DOHH2 (cell line): ENCODE data around the gene NDUFB11.

Source experiments
- H3F3A ChIP-seq: fragments of 200-600 bp; sonication (generic), shearing (Covaris generic); 2 replicates; pipeline ENCODE4 v1.6.0; 2016; ENCODE audit warnings: antibody characterized with exemption, mild to moderate bottlenecking; ENCODE audit not compliant: control insufficient read depth, insufficient read depth
- H3K27ac ChIP-seq: fragments of 200-600 bp; sonication (generic); 2 replicates; pipeline ENCODE4 v1.5.1; 2014; ENCODE audit warnings: low read depth, mild to moderate bottlenecking, low read length, moderate library complexity
- H3K27me3 ChIP-seq: fragments of 200-600 bp; sonication (generic); 2 replicates; pipeline ENCODE4 v1.6.1; 2014; ENCODE audit warnings: mild to moderate bottlenecking, low read length, mixed read lengths; ENCODE audit not compliant: control insufficient read depth
- H3K36me3 ChIP-seq: fragments of 200-600 bp; sonication (generic); 2 replicates; pipeline ENCODE4 v1.6.1; 2014; ENCODE audit warnings: mild to moderate bottlenecking, low read length, moderate library complexity, mixed read lengths; ENCODE audit not compliant: control insufficient read depth
- H3K4me1 ChIP-seq: fragments of 200-600 bp; sonication (generic); 2 replicates; pipeline ENCODE4 v1.6.1; 2014; ENCODE audit warnings: mild to moderate bottlenecking, low read length, mixed read lengths; ENCODE audit not compliant: control insufficient read depth
- H3K4me2 ChIP-seq: fragments of 200-600 bp; sonication (generic); 2 replicates; pipeline ENCODE4 v1.6.0; 2014; ENCODE audit warnings: mild to moderate bottlenecking, low read length, moderate library complexity
- H3K4me3 ChIP-seq: fragments of 200-600 bp; sonication (generic); 2 replicates; pipeline ENCODE4 v1.5.1; 2014; ENCODE audit warnings: mild to moderate bottlenecking, low read length, mixed read lengths
- H3K79me2 ChIP-seq: fragments of 200-600 bp; sonication (generic); 2 replicates; pipeline ENCODE4 v1.6.1; 2014; ENCODE audit warnings: mild to moderate bottlenecking, low read length, mixed read lengths; ENCODE audit not compliant: control insufficient read depth
- H3K9me2 ChIP-seq: fragments of 200-600 bp; sonication (generic); replicated peaks from 2 replicates; pipeline ENCODE4 v1.6.1; 2014; ENCODE audit warnings: mild to moderate bottlenecking, low read length, mixed read lengths; ENCODE audit not compliant: control insufficient read depth
- H3K9me3 ChIP-seq: fragments of 200-600 bp; sonication (generic); 2 replicates; pipeline ENCODE4 v1.6.1; 2014; ENCODE audit warnings: antibody characterized with exemption, low read length, mixed read lengths; ENCODE audit not compliant: control insufficient read depth, insufficient read depth
- H4K20me1 ChIP-seq: fragments of 200-600 bp; sonication (generic); 2 replicates; pipeline ENCODE4 v1.6.0; 2014; ENCODE audit warnings: low read depth, mild to moderate bottlenecking, antibody characterized with exemption, low read length, moderate library complexity; ENCODE audit not compliant: control insufficient read depth, insufficient read depth
- EZH2phosphoT487 ChIP-seq: fragments of 200-600 bp; sonication (generic); IDR thresholded peaks from 2 replicates; pipeline ENCODE4 v1.6.1; 2017; ENCODE audit warnings: borderline replicate concordance, mild to moderate bottlenecking, antibody characterized with exemption, low read length, moderate library complexity, mixed read lengths
- TF ChIP-seq, protein P1 (sequence below): fragments of 200-600 bp; sonication (generic); IDR thresholded peaks from one replicate; pipeline ENCODE4 v1.5.1; 2014; ENCODE audit warnings: antibody characterized with exemption, mild to moderate bottlenecking, low read depth, low read length; ENCODE audit not compliant: poor library complexity, severe bottlenecking

The NDUFB11 gene

GRCh38 chrX:47191331-47191730 is 46.8 kb upstream of the NDUFB11 start:
- peaks cover 38% of the 10 kb centered on the region for H3K36me3 ChIP-seq
- no peaks in the 10 kb centered on the region for H3K27me3 ChIP-seq
- no peaks in the 10 kb centered on the region for H3K9me2 ChIP-seq
- H3K9me3 ChIP-seq: no peaks in the 10 kb centered on the region
- peak overlapping the region; percentile 96 for H3K27ac ChIP-seq
- H3K4me1 ChIP-seq: peaks cover 38% of the 10 kb centered on the region
- H3K4me2 ChIP-seq: peak overlapping the region; percentile 92
- peaks cover 3% of the 10 kb centered on the region; the same call in 1 of the 2 replicates for H4K20me1 ChIP-seq
- H3F3A ChIP-seq: peaks cover 20% of the 10 kb centered on the region
- peak overlapping the region; percentile 81 for H3K4me3 ChIP-seq
- H3K79me2 ChIP-seq: peaks cover 40% of the 10 kb centered on the region
- TF ChIP-seq, protein P1, sequence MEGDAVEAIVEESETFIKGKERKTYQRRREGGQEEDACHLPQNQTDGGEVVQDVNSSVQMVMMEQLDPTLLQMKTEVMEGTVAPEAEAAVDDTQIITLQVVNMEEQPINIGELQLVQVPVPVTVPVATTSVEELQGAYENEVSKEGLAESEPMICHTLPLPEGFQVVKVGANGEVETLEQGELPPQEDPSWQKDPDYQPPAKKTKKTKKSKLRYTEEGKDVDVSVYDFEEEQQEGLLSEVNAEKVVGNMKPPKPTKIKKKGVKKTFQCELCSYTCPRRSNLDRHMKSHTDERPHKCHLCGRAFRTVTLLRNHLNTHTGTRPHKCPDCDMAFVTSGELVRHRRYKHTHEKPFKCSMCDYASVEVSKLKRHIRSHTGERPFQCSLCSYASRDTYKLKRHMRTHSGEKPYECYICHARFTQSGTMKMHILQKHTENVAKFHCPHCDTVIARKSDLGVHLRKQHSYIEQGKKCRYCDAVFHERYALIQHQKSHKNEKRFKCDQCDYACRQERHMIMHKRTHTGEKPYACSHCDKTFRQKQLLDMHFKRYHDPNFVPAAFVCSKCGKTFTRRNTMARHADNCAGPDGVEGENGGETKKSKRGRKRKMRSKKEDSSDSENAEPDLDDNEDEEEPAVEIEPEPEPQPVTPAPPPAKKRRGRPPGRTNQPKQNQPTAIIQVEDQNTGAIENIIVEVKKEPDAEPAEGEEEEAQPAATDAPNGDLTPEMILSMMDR: no peak
- no peak for TF ChIP-seq EZH2phosphoT487

GRCh38 chrX:47190445-47191269 is 46.2 kb upstream of the NDUFB11 start:
- Histone ChIP-seq H3K27me3 (no peaks in the 10 kb centered on the region), H3K36me3 (peaks cover 38% of the 10 kb centered on the region), H3F3A (peaks cover 20% of the 10 kb centered on the region), H4K20me1 (no peaks in the 10 kb centered on the region), H3K27ac (peak overlapping the region; percentile 96), H3K4me3 (peak overlapping the region; percentile 81), H3K79me2 (peaks cover 33% of the 10 kb centered on the region), H3K9me3 (no peaks in the 10 kb centered on the region), H3K4me2 (peak overlapping the region; percentile 92), H3K4me1 (peaks cover 31% of the 10 kb centered on the region), H3K9me2 (no peaks in the 10 kb centered on the region)
- TF ChIP-seq EZH2phosphoT487: no peak
- TF ChIP-seq, protein P1: no peak

DNA sequence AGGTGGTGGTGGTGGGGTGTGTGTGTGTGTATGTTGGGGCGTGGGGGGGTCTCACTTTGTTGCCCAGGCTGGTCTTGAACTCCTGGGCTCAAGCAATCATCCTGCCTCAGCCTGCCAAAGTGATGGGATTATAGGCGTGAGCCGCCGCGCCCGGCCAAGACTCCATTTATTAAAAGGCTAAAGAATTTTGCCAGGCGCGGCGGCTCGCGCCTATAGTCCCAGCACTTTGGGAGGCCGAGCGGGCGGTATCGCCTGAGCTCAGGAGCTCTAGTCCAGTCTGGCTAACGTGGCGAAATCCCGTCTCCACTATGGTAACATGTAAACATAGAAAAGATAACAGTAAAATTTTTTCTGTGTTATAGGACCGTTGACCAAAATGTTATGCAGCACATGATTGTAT is 45.4 kb upstream of the NDUFB11 start:
- Histone ChIP-seq H3K4me1 (peaks cover 25% of the 10 kb centered on the region), H4K20me1 (no peaks in the 10 kb centered on the region), H3K79me2 (peaks cover 26% of the 10 kb centered on the region), H3F3A (peaks cover 20% of the 10 kb centered on the region), H3K27me3 (no peaks in the 10 kb centered on the region), H3K9me2 (no peaks in the 10 kb centered on the region), H3K27ac (no peak overlapping the region), H3K4me2 (peak overlapping the region; percentile 92), H3K4me3 (no peak overlapping the region), H3K9me3 (no peaks in the 10 kb centered on the region), H3K36me3 (peaks cover 37% of the 10 kb centered on the region)
- TF ChIP-seq, protein P1: no peak
- no peak for TF ChIP-seq EZH2phosphoT487
